Germinal center (tissue), 1 donor: ENCODE measurements around the gene PRKN.
"Not testable (repeated sequence)": the region's sequence is repeated elsewhere in the genome, so short reads cannot be mapped to it uniquely, and the experiment has no call there.

Source experiments
- DNase-seq: peaks from one replicate; pipeline ENCODE4 v3.0.0; 2012; ENCODE audit warnings: mixed read lengths, low spot score

The PRKN gene

DNA sequence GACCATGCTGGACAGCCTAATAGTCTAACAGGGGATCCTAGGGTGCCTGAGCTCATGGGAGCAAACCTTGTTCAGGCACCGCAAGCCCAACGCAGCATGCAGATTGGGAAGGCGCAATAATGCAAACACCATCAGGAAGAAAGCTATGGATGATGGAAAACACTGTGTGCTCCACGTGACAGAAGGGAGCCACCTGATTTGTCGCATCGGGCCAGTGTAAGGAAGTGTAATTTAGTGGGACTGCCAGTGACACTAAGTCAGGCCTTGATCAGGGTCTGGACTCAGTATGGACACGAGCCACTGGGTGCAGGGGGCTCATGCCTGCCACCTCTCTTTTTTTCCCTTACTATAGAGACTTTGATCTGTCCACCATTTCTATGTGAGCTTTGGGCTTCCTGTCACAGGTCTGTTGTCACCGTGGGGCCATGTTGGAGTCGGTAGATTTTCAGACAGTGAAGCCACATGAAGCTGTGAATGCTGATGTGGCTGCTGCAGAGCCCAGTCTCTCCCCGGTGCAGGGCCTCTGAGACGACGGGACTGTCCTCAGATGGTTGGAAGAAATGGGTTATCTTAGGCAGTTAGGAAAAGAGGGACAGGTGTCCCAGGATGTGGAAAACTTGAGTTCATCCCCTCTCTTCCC, 1379.5 kb downstream of the PRKN start:
- DNase-seq = no peak

DNA sequence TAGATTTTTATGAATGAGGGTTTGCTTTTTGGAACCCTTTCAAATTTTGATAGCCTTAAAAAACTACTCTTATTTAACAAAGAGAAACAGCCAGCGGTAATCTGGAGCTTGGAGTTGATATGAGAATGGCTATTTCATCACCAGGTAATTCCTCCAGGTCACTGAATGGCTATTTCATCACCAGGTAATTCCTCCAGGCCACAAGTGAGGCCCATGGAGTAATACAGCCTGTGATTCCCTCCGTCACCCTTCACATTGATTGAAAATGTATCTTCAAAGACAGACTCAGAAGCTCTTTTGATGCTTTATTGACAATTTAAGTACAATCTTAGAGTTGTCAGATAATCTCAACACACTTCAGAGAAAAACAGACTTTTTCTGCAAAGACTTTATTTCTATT, 1380.4 kb downstream of the PRKN start:
- no peak for DNase-seq

DNA sequence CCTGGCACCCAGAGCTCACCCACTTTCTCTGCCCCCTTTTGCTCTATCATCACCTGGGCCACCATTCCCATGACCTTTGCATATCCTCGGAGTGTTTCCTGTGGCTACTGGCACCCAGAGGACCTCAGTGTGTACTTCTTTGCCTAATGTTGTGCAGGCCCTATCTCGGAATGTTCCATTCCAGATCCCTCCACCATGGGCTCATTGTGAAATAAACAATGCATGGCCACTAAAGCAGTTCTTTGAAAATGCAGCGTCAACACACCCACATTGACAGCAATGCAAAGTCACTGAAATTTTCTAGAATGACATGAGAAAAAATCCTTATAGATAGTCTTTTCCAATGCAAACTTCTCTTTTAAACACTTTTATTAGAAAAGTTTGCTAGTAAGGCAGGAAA, 1380.8 kb downstream of the PRKN start:
- DNase-seq = no peak

DNA sequence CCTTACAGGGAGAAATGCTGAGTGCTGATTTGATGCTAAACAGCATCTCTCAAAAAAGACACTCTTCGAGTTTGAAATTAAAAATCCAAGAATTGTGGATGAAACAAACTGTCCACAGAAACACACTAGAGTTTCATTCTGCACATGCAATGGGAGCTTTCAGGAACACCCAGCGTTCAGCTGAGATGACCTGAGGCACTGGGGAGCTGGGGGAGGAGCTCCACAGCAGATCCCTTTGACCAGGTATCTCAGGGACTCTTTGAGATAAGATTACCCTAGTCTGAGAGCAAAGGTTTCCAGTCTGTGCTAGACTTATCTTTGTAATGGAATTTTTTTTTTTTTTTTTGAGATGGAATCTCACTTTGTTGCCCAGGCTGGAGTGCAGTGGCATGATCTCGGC, 1382.9 kb downstream of the PRKN start:
- no peak for DNase-seq

DNA sequence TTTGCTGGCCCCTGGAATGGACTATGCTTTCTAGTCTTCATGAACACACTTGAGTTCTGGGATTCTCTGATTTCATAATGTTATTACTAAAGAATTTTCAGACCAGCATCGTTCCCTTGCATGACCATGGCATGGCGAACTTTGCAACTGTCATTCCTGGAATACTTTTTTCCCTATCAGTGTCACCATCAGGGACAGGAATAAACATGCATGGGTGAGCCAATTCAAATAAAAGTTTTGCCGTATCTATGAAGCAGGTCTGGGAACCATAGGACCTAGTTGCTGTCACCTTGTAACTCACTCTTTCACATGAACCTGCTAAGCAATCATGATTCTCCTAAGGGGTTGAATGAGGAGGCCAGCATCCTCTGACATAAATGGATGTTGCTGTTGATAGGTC, 1385.5 kb downstream of the PRKN start:
- no peak for DNase-seq

DNA sequence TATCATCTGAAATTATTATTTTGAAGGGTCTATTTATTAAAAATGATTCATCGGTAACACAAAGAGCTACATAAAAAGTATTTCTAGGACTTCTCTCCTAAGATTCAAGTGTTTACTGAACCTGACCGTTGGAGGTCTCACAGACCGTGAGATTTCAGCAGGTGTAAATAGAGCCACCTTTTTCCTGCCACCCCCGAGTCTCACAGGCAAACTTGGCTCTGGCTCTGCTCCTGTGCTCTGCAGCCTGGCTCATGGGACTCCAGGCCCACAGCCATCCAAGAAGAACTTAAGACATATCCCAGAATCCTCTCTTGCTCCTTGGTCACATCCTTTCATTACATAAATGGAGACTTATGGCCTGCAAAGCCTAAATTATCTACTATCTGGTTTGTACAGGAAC, 1385.9 kb downstream of the PRKN start:
- DNase-seq = no peak

DNA sequence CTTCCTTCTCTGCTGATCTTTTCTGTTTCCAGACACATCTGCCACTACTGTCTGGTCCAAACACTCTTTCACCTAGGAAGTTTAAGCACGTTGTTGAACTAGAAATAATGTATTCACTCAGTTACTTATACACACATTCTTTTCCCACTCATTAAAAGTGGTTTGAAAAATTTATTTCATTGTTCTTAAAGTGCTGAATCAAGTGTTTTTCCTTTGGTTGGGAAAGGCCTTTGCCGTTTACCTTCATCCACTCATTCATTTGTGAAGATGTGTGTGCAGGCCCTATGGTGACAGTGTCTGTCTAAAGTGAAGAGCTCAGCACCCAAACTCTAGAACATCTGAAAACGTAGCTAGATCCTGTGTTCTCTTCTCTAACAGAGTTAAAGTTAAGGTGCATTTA, 1389.6 kb downstream of the PRKN start:
- no peak for DNase-seq

DNA sequence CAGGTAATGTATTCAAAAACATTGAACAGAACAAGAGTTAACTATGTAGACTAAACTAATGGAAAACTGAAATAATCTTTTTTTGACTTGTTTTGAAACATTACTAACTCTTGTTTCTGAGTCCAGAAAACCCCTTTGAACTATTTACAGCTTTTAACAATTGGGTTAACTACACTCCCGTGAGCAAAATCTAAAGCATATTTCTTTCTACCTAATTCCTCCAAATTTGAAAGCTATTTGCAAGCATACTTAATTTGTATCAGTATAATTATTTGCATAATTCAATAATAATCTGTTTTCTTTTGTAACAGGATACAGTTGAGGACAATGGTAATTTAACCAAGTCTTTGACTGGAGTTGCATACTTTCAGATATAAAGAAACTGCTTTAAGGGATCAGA, 1391.1 kb downstream of the PRKN start:
- DNase-seq = no peak

DNA sequence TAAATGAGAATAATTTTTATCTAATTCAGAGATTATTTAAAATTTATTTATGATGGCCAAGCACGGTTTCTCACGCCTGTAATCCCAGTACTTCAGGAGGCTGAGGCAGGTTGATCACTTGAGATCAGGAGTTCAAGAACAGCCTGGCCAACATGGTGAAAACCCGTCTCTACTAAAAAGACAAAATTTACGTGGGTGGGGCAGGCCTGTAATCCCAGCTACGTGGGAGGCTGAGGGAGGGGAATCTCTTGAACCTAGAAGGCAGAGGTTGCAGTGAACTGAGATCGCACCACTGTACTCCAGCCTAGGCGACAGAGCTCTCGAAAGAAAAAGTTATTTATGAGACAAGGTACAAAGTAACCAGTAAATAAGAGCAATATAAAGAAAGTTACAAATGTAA, 1394.2 kb downstream of the PRKN start:
- no peak for DNase-seq

DNA sequence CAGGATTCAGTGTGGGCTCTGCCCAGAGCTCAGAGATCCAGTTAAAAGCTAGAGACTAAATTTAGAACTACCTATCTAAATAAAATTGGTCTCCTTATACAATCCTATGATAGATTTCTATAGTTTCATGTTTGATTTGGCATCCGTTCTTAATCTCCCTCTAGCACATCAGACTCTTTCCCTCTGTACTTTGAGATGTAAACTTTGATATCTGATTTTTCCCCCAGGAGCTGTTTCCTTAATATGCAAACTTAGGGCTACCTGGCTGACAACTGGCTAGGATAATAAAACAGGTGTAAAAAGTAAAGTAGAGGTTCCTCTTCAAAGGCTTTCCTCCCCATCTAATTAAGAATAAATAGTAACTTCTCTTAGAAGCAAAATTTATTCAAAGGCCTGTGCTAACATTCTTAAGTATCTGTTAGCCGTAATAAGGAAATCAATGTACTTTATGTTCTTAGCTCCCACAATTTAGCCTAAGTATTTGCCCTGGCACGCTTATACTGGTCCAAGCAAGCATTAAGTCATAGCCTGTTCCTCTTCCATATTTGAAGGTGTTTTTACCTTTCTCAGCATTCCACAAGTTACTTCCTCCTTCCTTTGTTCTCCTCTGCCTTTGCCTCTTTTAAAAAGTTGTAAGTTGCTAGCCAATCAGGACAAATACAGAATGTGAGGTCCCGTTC, 1396.0 kb downstream of the PRKN start:
- not testable (repeated sequence) for DNase-seq

DNA sequence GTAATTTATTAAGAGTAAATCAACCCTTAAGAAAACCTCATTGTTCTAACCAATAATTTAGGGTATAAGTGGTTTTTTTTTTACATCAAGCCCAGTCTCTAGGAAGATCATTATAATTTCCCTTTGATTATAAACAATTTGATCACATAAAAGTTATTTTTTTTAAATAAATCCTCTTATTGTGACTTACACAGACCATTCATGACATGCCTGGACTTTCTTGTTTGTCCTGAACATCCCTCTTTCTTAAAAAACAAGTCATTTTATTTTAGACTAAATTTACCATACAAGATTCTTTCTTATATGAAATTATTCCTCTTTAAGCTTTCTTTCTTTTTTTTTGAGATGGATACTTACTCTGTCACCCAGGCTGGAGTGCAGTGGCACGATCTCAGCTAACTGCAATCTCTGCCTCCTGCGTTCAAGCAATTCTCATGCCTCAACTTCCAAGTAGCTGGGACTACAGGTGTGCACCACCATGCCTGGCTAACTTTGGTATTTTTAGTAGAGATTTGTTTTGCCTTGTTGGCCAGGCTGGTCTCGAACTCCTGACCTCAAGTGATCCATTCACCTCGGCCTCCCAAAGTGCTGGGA, 1400.1 kb downstream of the PRKN start:
- no peak for DNase-seq

DNA sequence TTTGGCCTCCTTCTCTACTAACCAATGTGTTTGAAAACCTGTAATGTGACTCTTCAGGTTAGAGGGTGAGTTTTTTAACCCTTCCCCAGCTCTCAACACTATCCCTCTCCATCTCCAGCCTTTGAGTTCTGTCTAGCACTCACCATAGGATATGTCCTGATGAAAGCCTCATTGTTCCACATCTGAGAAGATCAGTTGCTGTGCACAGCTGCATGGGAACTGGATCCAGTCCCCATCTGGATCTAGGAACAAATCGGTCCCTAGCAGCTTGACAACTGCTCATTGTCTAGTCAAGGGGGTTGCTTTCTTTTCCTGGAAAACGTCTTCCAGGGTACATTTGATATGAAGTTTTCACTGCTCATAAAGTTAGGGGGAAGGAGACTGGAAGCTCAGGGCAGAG, 1408.3 kb downstream of the PRKN start:
- no peak for DNase-seq

DNA sequence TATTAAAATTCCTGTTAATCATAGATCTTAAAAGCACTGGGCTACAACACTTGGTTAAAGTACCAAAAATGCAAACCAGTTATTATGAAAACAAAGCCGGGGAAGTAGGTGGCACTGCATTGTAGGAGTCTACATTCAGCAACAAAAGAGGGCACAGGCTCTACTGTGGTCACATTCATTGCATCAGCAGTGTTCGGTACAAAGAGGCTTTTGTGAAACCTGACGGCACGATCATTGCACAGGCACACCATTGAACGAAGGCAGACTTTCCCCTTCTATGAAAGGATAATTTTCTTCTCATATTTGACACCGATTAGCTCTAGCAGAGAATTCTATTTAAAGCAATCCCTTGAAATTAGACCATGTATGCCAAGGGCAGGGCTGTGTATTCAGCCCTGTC, 1409.1 kb downstream of the PRKN start:
- DNase-seq = no peak

DNA sequence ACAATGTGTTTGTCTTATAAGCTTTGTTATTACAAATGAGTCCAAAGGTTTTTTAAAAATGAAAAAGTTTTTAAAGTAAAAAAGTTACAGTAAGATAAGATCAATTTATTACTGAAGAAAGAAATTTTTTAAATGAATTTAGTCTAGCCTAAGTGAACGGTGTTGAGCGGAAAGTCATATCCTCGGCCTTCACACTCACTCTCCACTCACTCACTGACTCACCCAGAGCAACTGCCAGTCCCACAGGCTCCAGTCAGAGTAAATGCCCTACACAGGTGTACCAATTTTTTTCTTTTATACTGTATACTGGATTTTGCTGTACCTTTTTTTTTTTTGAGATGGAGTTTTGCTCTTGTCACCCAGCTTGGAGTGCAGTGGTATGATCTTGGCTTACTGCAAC, 1411.0 kb downstream of the PRKN start:
- DNase-seq = no peak

DNA sequence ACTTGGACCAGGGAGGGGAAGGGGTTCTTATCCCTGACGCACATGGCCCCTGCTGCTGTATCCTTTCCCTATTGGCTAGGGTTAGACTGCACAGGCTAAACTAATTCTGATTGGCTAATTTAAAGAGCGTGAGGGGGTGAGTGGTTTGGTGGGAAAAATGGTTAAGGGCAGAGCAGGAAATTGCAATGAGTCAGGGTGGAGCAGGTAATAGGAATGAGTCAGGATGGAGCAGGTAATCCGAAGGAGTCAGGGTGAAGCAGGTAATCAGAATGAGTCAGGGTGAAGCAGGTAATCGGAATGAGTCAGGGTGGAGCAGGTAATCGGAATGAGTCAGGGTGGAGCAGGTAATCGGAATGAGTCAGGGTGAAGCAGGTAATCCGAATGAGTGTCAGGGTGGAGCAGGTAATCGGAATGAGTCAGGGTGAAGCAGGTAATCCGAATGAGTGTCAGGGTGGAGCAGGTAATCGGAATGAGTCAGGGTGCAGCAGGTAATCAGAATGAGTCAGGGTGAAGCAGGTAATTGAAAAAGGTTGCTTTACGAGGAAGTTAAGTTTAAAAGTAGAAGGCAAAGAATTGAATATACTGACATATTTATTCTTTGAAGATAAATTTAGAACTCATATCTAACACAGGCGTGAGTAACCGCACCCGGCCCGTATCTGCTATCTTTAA, 1412.2 kb downstream of the PRKN start:
- DNase-seq = not testable (repeated sequence)

DNA sequence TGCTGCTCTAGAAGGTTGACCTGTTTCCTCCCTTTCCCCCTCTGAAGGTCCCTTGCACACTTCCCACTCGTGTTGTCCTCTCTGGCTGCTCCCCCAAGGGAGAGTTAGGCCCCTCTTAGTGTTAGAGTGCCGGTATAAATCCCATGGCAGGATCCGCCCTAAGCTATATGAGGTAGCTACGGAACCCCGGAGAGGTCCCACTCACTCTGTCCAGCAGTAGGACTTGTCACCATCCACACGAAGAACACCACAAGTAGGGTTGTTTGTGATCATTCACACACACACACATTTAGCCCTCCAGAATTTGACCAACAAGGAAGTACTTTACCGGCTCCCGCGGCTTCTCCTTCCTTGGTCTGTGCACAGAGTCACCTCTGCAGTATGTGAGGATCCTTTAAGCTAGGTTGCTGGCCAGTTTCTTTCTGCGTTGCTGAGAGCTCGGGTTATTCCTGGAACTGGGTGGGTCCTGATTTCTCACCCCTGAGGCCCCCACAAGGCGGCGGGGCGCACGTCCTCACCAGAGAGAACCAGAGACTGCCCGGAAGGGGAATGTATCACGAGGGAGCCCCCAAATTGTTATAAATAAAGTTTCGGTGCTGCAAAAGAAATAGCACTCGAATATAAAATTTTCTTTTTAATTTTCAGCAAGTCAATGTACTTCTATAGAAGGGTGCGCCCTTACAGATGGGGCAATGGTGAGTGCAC, 1412.9 kb downstream of the PRKN start:
- not testable (repeated sequence) for DNase-seq

DNA sequence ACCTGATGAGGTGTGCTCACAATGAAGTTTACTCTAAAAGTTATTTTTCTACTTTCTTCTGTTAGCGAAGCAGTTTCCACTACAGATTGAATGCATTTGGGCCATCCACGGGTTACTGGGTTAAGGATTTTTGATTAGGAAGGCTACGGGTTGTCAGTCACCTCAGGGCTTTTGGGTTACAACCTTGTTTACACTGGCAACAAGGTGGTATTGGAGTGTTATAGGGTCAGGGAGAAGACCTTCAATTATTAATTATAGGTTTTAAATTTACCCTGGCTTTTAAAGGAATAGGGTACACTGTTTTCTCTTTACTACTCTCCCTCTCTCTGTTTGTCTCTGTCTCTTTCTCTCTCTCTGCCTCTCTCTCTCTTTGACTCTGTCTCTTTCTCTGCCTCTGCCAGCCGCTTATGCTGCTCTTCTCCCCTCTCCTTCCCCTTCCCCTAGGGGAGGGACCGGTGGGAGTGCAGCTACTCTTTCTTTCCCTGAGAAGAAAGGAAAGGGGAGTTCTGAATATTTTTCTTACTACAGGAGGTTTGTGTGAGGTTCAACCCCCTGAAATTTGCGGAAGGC, 1413.5 kb downstream of the PRKN start:
- no peak for DNase-seq

DNA sequence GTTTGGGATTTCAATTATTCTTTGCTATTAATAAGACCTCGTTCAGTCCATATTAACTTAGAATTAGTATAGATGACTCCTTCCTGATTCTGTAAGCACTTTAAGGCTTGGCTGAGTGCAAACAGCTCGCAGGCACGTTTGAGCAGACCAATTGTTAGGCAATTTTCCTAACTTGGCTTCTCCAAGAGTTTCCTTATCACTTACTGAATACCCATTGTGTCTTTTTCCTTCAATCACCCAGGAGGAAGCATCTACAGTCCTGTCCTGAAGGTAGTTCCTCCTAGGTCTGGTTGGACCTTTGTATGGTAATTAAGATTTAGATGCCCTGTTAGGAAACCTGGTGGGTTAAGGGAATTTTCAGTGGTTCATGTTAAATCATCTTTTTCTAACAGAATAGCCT, 1414.1 kb downstream of the PRKN start:
- DNase-seq = not testable (repeated sequence)

DNA sequence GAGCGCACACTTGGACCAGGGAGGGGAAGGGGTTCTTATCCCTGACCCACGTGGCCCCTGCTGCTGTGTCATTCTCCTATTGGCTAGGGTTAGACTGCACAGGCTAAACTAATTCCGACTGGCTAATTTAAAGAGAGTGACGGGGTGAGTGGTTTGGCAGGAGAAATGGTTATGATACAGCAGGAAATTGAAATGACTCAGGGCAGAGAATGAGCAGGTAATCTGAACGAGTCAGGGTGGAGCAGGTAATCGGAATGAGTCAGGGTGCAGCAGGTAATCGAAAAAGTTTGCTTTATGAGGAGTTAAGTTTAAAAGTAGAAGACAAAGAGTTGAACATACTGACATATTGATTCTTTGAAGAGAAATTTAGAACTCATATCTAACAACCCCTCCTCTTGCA, 1417.8 kb downstream of the PRKN start:
- not testable (repeated sequence) for DNase-seq

DNA sequence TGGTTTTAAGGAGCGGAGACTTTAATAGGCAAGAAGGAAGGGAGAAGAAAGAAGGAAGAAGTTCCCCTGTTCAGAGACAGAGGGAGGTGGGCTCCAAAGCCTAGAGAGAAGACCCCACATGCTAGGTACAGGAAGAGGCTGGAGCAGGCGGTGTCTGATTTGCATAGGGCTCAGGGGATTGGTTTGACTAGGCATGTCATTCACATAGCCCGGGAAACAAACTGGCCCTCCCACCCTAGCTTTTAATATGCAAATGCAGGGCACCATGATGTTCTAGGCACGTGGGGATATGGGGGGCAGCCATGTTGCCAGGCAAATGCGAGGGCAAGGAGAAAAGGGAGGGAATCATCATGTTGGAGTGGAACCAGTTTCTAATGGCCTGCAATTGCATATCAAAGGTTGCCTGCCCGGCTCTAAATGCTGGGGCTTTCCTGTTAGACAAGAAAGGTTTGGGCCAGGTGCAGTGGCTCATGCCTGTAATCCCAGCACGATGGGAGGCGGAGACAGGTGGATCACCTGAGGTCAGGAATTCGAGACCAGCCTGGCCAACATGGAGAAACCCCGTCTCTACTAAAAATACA, 1419.4 kb downstream of the PRKN start:
- no peak for DNase-seq

DNA sequence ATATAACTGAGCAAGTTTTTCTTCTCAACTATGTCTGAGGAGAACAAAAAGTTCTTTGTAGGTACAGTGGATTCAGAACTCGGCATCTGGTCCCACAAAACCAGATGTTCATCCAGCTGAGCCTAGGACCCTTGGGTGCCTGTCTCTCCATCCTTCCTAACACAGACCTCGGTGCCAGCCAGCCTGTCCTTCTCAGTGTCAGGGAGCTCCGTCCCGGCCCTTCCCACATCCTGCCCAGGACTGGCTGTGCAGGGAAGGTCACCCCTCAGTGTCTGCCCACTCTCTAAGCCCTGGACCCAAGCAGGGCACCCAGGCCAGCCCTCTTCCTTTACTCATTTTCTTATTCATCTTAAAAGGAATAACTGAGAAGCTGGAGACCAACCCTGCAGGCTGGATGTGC, 1421.7 kb downstream of the PRKN start:
- DNase-seq = no peak
